ENCODE data around the gene CEP170B.
"Not testable (repeated sequence)": the region's sequence is repeated elsewhere in the genome, so short reads cannot be mapped to it uniquely, and the experiment has no call there.

CEP170B gene

DNA sequence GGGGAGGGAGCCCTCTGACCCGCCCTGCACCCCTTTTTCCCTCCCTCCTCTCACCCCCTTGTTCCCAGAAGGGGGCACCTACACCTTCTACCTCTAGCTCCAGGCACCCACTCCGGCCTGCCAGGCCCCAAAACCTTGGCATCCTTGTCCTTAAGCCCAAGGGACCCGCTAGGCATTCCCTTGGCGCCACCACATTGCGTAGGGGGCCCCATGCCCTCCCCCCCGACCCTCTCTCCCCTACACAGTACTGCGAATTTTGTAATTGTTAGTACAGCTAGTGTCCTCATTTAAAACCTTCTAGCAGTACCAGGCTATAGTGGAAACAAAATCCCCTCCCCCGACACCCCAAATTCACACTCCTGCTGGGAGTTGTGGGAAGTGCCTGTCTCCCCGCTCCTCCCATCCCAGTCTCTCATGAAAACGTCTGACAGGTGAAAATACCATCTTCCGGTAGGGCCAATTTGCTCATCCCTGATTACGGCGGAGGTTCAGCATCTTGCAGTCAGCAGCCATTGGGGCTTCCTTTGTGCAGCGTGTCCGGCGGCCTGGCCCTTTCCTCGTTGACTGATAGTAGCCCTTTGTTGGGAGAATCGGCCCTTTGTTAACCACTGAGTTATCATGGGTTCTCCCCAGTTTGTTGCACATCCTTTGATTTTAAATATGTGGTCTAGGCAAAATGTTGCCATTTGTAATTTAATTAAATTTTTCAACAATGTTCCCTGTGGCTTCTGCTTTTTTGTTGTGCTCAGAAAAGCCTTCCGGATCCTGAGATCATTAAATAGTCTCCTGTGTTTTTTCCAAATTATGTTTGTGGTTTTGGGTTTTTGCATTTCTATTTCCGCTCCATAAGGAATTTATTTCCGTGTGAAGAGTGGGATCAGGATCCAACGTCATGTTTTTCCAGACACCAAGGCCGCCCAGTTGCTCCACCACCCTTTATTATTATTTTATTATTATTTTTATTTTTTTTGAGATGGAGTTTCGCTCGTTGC is 7.9 kb upstream of the CEP170B start:
- no peak overlapping the region for H3K4me3 ChIP-seq (ENCODE audit: low read depth, low read length)
- TF ChIP-seq, protein P1, sequence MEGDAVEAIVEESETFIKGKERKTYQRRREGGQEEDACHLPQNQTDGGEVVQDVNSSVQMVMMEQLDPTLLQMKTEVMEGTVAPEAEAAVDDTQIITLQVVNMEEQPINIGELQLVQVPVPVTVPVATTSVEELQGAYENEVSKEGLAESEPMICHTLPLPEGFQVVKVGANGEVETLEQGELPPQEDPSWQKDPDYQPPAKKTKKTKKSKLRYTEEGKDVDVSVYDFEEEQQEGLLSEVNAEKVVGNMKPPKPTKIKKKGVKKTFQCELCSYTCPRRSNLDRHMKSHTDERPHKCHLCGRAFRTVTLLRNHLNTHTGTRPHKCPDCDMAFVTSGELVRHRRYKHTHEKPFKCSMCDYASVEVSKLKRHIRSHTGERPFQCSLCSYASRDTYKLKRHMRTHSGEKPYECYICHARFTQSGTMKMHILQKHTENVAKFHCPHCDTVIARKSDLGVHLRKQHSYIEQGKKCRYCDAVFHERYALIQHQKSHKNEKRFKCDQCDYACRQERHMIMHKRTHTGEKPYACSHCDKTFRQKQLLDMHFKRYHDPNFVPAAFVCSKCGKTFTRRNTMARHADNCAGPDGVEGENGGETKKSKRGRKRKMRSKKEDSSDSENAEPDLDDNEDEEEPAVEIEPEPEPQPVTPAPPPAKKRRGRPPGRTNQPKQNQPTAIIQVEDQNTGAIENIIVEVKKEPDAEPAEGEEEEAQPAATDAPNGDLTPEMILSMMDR (IDR thresholded peaks at IDR 0.05; ENCODE audit: borderline replicate concordance, insufficient read depth, low read depth, low read length), result no peak

GRCh38 chr14:104857931-104858330 is 7.1 kb upstream of the CEP170B start:
- not testable (repeated sequence) for H3K4me3 ChIP-seq (ENCODE audit: low read depth, low read length)

GRCh38 chr14:104858811-104859426 is 6.1 kb upstream of the CEP170B start:
- TF ChIP-seq, protein P1 (IDR thresholded peaks at IDR 0.05; ENCODE audit: borderline replicate concordance, insufficient read depth, low read depth, low read length), result no peak

GRCh38 chr14:104859900-104860299 is 5.2 kb upstream of the CEP170B start:
- H3K4me3 ChIP-seq (ENCODE audit: low read depth, low read length), result no peak overlapping the region
- TF ChIP-seq, protein P1 (IDR thresholded peaks at IDR 0.05; ENCODE audit: borderline replicate concordance, insufficient read depth, low read depth, low read length), result no peak

More at GRCh38 chr14:104858811-104859426, 6.1 kb upstream of the CEP170B start:
- H3K4me3 ChIP-seq (ENCODE audit: low read depth, low read length), result no peak overlapping the region

DNA sequence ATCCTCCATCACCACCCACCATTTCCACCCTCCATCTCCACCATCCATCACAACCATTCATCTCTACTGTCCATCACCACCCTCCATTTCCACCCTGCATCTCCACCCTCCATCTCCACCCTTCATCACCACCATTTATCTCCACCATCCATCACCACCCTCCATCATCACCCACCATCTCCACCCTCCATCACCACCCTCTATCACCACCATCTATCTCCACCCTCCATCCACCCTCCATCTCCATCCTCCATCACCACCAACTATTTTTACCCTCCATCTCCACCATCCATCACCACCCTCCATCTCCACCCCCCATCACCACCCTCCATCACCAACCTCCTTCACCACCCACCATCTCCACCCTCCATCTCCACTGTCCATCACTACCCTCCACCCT is 4.7 kb upstream of the CEP170B start:
- TF ChIP-seq, protein P1 (IDR thresholded peaks at IDR 0.05; ENCODE audit: borderline replicate concordance, insufficient read depth, low read depth, low read length), result no peak
- no peak overlapping the region for H3K4me3 ChIP-seq (ENCODE audit: low read depth, low read length)

DNA sequence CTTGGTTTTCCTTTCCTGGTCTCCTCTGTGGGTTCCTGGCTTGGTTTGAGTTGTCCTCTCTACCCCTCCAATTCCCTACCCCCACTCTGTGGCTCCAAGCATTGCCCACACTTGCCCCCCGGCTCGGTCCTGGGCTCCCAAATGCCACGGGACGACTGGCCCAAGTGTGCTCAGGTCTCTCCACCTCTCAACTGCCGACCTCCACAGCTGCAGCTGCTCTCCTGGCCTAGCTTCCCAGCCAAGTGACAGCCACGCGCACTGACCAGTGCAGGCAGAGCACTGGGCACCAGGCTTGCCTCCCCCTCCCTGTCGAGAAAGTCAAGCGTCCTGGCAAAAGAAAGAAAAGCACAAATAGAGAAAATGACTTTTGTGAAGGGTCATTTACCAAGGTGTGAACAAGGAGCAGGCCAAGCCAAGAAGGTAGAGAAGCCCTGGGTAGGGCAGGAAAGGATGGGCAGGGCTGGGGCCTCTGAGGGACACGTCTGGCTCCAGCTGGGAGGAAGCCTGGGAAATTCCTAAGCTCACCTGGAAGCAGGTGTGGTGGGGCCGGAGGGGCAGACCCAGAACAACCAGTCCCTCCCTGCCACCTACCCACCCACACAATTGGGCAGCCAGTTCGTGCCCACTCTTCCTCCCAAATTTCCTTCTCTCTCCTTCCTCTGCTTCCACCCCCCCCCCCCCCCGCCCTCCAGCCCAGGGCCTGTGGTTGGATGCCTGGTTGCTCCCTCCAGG is 1.8 kb upstream of the CEP170B start:
- H3K4me3 ChIP-seq (ENCODE audit: low read depth, low read length), result no peak overlapping the region
- TF ChIP-seq, protein P1 (IDR thresholded peaks at IDR 0.05; ENCODE audit: borderline replicate concordance, insufficient read depth, low read depth, low read length), result no peak

DNA sequence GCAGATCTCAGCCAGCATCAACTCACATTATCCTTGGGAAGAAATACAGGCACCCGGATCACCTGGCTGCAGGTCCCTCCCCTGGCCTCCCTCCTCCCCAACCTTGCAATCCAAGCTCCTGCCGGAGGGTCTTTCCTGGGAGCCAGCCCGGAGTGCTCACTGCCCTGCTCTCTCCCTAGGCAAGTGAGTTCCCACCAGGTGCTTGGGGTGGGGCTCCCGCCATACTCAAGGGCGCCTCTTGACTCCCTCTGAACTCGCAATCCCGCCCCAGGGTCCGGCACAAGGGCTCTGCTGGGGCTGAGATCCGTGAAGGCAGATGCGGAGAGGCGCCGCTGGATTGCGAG is 1.2 kb upstream of the CEP170B start:
- TF ChIP-seq, protein P1 (IDR thresholded peaks at IDR 0.05; ENCODE audit: borderline replicate concordance, insufficient read depth, low read depth, low read length), result no peak
- H3K4me3 ChIP-seq (ENCODE audit: low read depth, low read length), result no peak overlapping the region
